DND-41 (cell line): Measurements from ENCODE around the gene CTNNA3.

Experiments used
- ATAC-seq: fragments of 200-7000 bp; cut with Tn5 transposase; 3 replicates; pipeline ENCODE4 v1.9.1; 2021; ENCODE audit warnings: low read depth; ENCODE audit not compliant: insufficient read depth
- DNase-seq: peaks from one replicate; pipeline ENCODE4 v3.0.0-alpha.2; 2020
- H2AFZ ChIP-seq: 2 replicates; pipeline ENCODE4 v1.6.0; 2012; ENCODE audit warnings: low read depth, low read length
- H3K27ac ChIP-seq: 2 replicates; pipeline ENCODE4 v1.5.1; 2012; ENCODE audit warnings: low read length, inconsistent platforms
- H3K27me3 ChIP-seq: fragments of 200-600 bp; sonication (generic); 2 replicates; pipeline ENCODE4 v1.6.0; 2012; ENCODE audit warnings: low read length, mild to moderate bottlenecking, inconsistent platforms; ENCODE audit not compliant: insufficient read depth, poor library complexity
- H3K36me3 ChIP-seq: 2 replicates; pipeline ENCODE4 v1.5.1; 2012; ENCODE audit warnings: low read length, inconsistent platforms; ENCODE audit not compliant: insufficient read depth
- H3K4me1 ChIP-seq: 2 replicates; pipeline ENCODE4 v1.5.1; 2012; ENCODE audit warnings: mild to moderate bottlenecking, low read length; ENCODE audit not compliant: insufficient read depth
- H3K4me2 ChIP-seq: 2 replicates; pipeline ENCODE4 v1.6.0; 2012; ENCODE audit warnings: mild to moderate bottlenecking, moderate library complexity, low read length, inconsistent platforms; ENCODE audit not compliant: insufficient read depth
- H3K4me3 ChIP-seq, 2 experiments: fragments of 200-600 bp in 1 of 2; shearing (Covaris generic) in 1 of 2; 2 replicates each; pipeline ENCODE4 v1.5.1; 2012 to 2016; ENCODE audit warnings: inconsistent platforms in 2 of 2, low read length in 2 of 2, mild to moderate bottlenecking in 2 of 2, low read depth in 1 of 2, moderate library complexity in 1 of 2
- H3K79me2 ChIP-seq: 2 replicates; pipeline ENCODE4 v1.6.0; 2012; ENCODE audit warnings: low read length, inconsistent platforms; ENCODE audit not compliant: insufficient read depth
- H3K9ac ChIP-seq: 2 replicates; pipeline ENCODE4 v1.6.0; 2012; ENCODE audit warnings: low read depth, mild to moderate bottlenecking, inconsistent platforms, low read length, moderate library complexity
- H3K9me3 ChIP-seq: 2 replicates; pipeline ENCODE4 v1.5.1; 2012; ENCODE audit warnings: low read length, moderate library complexity, mild to moderate bottlenecking, inconsistent platforms; ENCODE audit not compliant: insufficient read depth, severe bottlenecking
- H4K20me1 ChIP-seq: 2 replicates; pipeline ENCODE4 v1.6.0; 2012; ENCODE audit warnings: low read length; ENCODE audit not compliant: insufficient read depth
- EZH2 ChIP-seq: IDR thresholded peaks from 3 replicates; pipeline ENCODE4 v1.6.1; 2012; ENCODE audit warnings: borderline replicate concordance, low read depth, mild to moderate bottlenecking, moderate library complexity, low read length, inconsistent platforms; ENCODE audit not compliant: severe bottlenecking
- TF ChIP-seq, protein P1 (sequence below): IDR thresholded peaks from 2 replicates; pipeline ENCODE4 v1.5.1; 2012; ENCODE audit warnings: borderline replicate concordance, low read length, moderate library complexity, mild to moderate bottlenecking; ENCODE audit not compliant: poor library complexity, severe bottlenecking; ENCODE audit errors: extremely low read depth

Gene CTNNA3

DNA sequence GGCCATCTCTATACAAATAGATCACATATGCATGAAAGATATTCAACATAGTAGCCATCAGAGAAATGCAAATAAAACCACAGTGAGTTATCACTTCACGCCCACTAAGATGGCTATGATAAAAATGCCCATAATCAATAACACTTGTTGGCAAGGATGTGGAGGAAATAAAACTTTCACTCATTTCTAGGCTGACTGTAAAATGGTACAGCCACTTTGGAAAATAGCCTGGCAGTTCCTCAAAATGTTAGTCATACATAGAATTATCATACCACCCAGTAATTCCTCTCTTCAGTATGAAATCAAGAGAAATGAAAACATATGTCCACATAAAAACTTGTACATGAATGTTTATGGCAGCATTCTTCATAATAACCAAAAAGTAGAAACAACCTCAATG lies 445.3 kb downstream of the CTNNA3 start:
- Histone ChIP-seq H3K9me3 (no peaks in the 10 kb centered on the region), H3K4me3 (no peak overlapping the region), H3K9ac (no peak overlapping the region), H3K27me3 (no peaks in the 10 kb centered on the region), H2AFZ (no peak overlapping the region), H3K79me2 (no peaks in the 10 kb centered on the region), H3K4me1 (no peaks in the 10 kb centered on the region), H3K27ac (no peak overlapping the region), H3K36me3 (no peaks in the 10 kb centered on the region), H3K4me2 (no peak overlapping the region), H4K20me1 (no peaks in the 10 kb centered on the region)
- no peak for DNase-seq
- ATAC-seq = no peak
- TF ChIP-seq, protein P1, sequence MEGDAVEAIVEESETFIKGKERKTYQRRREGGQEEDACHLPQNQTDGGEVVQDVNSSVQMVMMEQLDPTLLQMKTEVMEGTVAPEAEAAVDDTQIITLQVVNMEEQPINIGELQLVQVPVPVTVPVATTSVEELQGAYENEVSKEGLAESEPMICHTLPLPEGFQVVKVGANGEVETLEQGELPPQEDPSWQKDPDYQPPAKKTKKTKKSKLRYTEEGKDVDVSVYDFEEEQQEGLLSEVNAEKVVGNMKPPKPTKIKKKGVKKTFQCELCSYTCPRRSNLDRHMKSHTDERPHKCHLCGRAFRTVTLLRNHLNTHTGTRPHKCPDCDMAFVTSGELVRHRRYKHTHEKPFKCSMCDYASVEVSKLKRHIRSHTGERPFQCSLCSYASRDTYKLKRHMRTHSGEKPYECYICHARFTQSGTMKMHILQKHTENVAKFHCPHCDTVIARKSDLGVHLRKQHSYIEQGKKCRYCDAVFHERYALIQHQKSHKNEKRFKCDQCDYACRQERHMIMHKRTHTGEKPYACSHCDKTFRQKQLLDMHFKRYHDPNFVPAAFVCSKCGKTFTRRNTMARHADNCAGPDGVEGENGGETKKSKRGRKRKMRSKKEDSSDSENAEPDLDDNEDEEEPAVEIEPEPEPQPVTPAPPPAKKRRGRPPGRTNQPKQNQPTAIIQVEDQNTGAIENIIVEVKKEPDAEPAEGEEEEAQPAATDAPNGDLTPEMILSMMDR = no peak
- no peak for TF ChIP-seq EZH2

DNA sequence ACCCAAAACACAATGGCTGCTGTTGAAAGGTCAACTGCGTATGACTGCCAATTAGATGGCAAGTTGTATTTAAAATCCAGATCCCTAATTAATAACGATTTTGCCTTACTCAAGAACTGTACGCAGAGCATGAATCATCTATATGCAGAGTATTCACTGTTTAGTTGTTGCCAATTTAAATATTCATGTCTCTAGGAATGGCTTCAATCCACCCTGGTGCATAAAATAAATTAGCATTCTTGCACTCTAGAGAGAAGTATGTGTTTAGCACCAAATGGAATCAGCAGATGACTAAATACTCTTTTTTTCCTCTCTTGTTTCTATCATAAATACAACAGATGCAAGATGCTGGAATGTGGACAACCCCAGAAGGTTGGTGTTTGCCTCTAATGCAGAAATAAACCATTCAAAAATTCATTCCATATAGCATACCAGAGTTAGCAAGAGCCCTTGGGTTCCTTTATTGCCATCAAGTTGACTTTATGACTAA lies 449.9 kb downstream of the CTNNA3 start:
- H2AFZ ChIP-seq = no peak overlapping the region
- no peak overlapping the region for H3K4me2 ChIP-seq
- H3K79me2 ChIP-seq = no peaks in the 10 kb centered on the region
- no peak for ATAC-seq
- no peak overlapping the region for H3K27ac ChIP-seq
- H3K4me1 ChIP-seq = no peaks in the 10 kb centered on the region
- no peak overlapping the region for H3K4me3 ChIP-seq
- TF ChIP-seq, protein P1 = no peak
- no peak for TF ChIP-seq EZH2
- no peaks in the 10 kb centered on the region for H3K36me3 ChIP-seq
- no peaks in the 10 kb centered on the region for H4K20me1 ChIP-seq
- no peaks in the 10 kb centered on the region for H3K9me3 ChIP-seq
- DNase-seq = no peak
- no peak overlapping the region for H3K9ac ChIP-seq
- no peaks in the 10 kb centered on the region for H3K27me3 ChIP-seq

DNA sequence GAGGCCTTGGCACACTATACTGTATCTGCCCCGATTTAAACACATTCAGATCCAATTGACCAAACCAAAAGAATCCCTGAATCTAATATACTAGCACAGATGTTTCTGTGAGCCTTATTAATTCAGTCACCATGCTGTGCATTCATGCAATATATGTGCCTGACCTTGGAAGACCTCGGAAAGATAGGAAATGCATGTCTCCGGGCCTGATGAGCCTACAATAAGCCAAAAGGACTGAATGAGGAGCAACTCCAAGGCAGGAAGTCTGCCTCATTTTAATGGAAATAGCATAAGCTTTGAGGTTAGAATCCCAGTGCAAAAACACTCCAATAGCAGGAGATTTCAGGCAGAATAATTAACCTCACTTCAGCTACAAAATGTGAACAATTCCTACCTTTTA lies 453.5 kb downstream of the CTNNA3 start:
- Histone ChIP-seq H3K4me3 (no peak overlapping the region), H3K27ac (no peak overlapping the region), H3K36me3 (no peaks in the 10 kb centered on the region), H3K9ac (no peak overlapping the region), H2AFZ (no peak overlapping the region), H3K4me1 (no peaks in the 10 kb centered on the region), H4K20me1 (no peaks in the 10 kb centered on the region), H3K9me3 (no peaks in the 10 kb centered on the region), H3K79me2 (no peaks in the 10 kb centered on the region), H3K27me3 (no peaks in the 10 kb centered on the region), H3K4me2 (no peak overlapping the region)
- TF ChIP-seq EZH2 = no peak
- TF ChIP-seq, protein P1 = no peak
- no peak for ATAC-seq
- DNase-seq = no peak

DNA sequence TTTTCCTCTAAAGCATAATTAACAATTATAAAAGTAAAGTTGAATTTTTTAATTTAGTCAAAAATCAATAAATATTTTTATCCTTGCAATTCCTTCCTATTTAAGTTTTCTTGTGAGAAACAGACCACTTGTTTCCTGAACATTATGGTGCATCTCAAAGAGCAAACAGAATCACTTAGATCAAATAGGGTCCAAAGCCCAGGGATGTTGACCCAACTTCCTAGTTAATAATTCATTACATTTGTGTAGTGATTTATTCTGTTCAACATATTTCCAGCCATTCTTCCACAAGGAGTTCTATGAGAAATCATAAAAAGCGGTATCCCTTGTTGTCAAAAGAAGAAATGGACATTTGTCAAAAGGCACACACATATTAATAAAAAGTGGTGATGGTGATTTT lies 454.5 kb downstream of the CTNNA3 start:
- ATAC-seq (no peak), DNase-seq (no peak)
- no peak overlapping the region for H3K4me2 ChIP-seq
- H3K79me2 ChIP-seq = no peaks in the 10 kb centered on the region
- H3K4me1 ChIP-seq = no peaks in the 10 kb centered on the region
- no peaks in the 10 kb centered on the region for H3K9me3 ChIP-seq
- H3K27ac ChIP-seq = no peak overlapping the region
- no peak overlapping the region for H3K9ac ChIP-seq
- TF ChIP-seq, protein P1 = no peak
- TF ChIP-seq EZH2 = no peak
- no peak overlapping the region for H3K4me3 ChIP-seq
- H4K20me1 ChIP-seq = no peaks in the 10 kb centered on the region
- no peaks in the 10 kb centered on the region for H3K36me3 ChIP-seq
- H3K27me3 ChIP-seq = no peaks in the 10 kb centered on the region
- H2AFZ ChIP-seq = no peak overlapping the region
